NCI-H524 (cell line): Measurements from ENCODE around the gene BABAM2.
"Not testable (repeated sequence)": the region's sequence is repeated elsewhere in the genome, so short reads cannot be mapped to it uniquely, and the experiment has no call there.

ENCODE experiments used
- DNase-seq, 2 experiments: peaks; one replicate each; lab custom pipeline; 2025; lab: John Stamatoyannopoulos, UW

The BABAM2 gene

DNA sequence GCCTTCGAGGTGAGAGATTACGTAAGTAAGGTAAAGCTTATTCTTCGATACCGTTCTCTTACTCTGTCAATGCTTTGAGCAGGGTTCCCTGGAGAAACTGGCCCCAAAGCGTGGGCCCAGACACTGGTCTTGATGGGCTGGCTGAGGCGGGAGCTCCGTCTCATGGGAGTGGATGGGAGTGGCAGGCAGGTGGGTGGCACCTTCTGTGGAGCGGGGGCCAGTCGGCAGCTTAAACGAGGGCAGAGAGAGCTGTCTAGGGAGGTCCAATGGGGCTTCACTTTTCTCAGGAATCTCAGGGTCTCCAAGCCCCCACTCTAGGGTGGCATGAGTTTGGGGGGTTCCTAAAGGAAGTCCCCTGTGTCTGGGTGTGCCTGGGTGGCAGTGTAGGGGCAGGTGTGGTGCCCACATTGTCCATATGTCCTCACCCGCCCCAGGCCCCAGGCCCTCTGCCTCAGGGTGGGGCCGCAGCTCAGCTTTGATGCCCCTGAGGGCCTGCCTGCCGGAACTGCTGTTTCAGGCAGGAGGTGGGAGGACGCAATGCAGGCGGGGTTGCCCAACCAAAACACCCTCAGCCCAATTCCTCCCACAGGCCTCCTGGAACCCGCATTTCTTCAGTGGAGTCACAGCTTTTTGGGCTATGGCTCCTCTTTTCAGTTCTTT is 469.7 kb downstream of the BABAM2 start:
- DNase-seq = no peak

- no peak for DNase-seq
Observed at GRCh38 chr2:28360718-28361293, 470.3 kb downstream of the BABAM2 start.

DNA sequence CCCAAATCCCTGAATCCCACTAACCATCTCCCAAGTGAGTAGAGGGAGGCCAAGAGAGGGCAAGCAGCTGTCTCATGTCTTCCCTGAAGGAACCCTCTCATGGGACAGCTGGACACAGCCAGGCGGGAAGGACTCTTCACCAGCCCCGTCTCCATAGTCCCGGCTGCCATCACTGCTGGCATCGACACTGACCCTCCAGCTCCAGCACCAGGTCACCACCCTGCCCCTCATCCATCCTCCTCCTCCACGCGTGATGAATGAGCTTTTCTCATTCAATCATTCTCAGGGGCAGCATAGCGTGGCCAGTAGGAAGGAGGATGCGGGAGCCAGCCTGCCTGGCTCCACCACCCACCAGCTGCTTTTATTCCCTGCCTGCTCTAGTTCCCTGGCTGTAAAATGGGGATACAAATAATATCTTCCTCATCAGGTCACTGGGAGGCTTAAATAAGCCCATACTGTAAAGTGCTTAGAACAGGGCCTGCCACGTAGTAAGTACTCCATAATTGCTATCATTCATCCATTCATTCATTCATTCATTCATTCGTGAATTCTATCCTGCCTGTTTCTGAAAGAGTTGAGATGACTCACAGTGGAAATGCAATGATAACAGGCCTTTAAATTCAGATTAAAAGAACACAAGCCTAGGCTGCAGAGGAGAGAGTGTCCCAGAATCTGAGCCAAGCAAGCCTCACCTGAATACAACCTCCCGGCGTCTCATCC is 471.6 kb downstream of the BABAM2 start:
- DNase-seq = no peak

- no peak for DNase-seq
Observed at GRCh38 chr2:28362991-28363521, 472.5 kb downstream of the BABAM2 start.

DNA sequence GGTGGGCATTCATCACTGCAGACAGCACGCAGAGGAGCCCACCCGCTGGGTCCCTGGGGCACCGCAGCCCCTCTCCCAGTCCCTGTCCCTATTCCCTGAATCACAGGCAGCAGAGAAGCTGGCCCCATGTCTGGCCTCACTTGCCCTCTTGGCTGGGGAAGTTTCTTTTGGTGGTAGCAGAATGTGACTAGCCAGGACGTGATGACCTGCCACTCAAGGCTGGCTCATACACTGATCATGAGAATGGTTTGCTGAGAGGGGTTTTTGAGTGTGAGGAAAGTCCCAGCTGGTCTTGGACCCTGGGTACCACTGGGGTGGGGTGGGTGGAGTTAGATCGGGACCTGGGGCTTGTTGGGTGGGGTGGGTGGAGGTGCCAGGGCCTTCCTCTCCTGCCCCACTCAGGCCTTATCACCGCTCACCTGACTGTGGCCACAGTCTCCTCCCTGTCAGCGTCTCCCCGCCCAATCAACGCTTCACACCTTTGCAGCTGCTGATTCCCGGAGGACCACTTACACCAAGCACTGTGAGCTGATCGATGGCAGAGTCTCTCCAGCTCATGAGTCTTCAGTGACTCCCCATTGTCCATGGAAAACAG is 473.3 kb downstream of the BABAM2 start:
- no peak for DNase-seq

DNA sequence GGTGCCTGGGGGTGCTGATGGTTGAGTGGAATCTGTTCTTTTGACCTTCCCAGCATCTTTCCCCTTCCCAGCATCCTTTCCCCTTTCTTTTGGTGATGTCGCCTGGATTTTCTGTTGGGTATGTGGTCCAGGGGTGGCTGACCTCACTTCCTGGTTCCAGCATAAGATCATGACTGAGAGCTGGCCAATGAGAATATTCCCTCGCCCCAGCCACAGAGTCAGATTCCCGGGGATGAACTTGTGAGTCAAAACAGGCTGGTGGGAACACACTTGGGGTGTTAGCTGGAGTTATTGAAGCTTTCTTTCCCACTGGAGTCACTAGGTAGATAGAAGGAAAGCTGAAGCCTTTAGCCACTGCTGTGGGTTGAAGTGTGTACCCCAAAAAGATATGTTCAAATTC is 474.1 kb downstream of the BABAM2 start:
- no peak for DNase-seq

DNA sequence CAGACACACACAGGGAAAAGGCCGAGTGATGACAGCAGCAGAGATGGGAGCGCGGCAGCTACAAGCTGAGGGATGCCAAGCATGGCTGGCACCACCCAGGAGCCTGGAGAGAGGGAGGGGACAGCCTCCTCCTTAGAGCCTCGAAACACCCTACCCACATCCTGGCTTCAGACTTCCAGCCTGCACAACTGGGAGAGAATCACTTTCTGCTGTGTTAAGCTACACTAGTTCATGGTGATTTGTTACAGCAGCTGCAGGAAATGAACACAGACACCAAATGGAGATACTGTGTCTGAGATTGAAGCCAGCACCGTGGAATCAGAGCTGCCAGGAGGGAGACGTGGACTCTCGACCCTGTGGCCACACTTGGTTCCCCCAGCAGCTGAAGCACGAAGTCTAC is 474.6 kb downstream of the BABAM2 start:
- DNase-seq = no peak

- no peak for DNase-seq
Observed at GRCh38 chr2:28366149-28366495, 475.6 kb downstream of the BABAM2 start.

DNA sequence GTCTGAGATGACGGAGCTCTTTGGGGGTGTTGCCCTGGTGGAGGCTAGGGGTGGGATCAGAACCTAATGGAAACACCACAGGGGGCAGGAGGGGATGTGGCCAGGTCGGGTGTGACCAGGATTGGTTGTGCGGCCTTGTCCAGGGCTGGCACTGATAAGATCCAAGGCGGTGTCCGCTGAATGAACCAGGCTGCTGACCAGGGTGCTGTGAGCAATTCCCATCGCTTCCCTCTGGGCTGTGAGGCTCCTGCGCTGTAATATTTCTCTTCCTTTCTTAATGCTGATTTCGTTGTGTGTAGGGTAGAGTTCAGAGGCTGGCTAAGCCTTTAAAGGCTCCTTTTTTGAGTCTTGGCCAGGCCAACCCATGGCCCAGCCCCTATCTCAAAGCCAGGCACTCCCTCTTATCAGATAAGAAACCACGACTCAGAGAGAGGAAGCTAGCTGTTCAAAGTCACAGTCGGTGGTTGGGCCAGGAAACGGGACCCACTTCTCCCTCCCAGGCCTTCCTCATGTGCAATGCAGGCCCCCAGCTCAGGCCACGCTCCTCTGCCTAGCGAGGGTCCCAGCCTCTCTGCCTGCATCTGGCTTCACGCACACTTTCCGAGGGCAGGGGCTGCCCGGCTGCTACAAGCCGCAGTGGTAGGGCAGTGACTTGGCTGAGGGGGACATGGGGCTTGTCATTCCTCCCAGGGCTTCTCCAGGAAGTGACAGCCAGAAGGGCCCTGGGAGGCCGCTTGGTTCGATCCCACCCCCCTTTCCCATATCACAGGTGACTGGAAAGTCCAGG is 476.2 kb downstream of the BABAM2 start:
- no peak for DNase-seq

DNA sequence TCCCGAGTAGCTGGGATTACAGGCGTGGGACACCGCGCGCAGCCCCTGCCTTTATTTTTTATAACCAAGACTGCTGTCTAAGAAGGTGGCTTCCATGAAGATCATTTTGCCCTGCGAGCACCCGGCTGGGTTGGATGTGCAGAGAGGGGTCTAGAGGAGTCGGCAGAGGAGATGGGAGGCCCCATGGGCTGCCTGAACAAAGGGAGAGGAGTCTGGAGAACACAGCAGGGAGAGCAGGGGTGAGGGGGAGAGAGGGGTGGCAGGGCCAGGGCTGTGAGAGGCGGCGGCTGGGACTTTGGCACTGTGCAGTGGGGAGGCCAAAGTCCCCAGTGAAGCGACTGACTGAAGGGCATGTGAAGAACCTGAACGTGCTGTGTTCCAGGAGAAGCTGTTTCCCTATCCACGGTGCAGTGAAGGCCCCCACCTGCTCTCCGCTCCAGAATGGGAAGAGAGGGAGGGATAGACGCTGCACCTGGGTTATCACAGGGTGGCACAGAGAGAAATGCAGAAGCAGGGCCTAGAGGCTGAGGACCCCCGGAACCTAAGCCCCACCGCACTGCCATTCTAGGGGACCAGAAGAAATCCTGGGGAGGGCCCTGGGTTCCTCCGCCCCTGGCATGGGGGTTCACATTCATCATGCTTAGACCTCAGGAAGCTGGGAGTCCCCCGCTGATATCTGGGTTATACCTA is 477.3 kb downstream of the BABAM2 start:
- DNase-seq = no peak

DNA sequence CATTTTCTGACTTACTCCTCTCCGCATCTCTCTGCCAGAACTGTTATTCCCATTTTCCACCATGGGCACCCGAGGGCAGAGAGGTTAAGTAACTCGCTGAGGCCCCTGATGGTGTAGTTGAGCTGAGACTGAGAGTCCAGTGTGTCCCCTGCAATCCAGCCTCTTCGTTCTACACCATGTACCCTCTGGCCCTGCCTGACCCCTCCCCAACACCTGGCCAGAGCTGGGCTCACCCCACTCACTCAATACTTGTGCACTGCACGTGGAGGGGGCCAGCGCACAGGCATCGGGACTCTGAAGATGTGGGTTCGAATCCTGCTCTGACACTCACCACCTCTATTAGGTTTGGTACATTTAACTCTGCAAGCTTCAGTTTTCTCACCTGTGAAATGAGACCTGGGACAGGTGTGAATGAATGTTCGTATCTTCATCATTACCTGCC is 477.8 kb downstream of the BABAM2 start:
- no peak for DNase-seq

- no peak for DNase-seq
Observed at GRCh38 chr2:28369358-28369757, 478.8 kb downstream of the BABAM2 start.

DNA sequence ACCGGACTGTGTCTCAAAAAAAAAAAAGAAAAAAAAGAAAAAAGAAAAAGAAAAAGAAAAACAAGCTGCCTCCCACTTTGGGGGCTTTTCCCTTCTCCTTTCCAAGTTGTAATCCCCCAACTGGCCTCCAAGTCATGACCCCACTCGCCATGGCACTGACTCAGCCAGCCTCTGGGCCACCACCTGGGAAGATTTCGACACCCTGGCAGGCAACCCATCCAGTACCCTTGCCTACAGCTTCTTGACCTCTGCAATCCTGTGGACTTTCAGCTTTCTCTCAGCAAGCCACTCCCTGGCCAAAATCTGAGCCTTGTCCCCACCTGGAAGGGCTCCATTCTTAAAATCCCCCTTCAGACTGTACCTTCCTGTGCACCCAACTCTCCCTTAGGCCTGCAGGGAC is 479.8 kb downstream of the BABAM2 start:
- DNase-seq = no peak

DNA sequence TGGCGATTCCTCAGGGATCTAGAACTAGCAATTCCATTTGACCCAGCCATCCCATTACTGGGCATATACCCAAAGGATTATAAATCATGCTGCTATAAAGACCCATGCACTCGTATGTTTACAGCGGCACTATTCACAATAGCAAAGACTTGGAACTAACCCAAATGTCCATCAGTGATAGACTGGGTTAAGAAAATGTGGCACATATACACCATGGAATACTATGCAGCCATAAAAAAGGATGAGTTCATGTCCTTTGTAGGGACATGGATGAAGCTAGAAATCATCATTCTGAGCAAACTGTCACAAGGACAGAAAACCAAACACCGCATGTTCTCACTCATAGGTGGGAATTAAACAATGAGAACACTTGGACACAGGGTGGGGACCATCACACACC is 481.2 kb downstream of the BABAM2 start:
- not testable (repeated sequence) for DNase-seq

- DNase-seq = no peak
Observed at GRCh38 chr2:28373854-28374253, 483.3 kb downstream of the BABAM2 start.

- no peak for DNase-seq
Observed at GRCh38 chr2:28374331-28374730, 483.8 kb downstream of the BABAM2 start.

- no peak for DNase-seq
Observed at GRCh38 chr2:28375236-28375635, 484.7 kb downstream of the BABAM2 start.

DNA sequence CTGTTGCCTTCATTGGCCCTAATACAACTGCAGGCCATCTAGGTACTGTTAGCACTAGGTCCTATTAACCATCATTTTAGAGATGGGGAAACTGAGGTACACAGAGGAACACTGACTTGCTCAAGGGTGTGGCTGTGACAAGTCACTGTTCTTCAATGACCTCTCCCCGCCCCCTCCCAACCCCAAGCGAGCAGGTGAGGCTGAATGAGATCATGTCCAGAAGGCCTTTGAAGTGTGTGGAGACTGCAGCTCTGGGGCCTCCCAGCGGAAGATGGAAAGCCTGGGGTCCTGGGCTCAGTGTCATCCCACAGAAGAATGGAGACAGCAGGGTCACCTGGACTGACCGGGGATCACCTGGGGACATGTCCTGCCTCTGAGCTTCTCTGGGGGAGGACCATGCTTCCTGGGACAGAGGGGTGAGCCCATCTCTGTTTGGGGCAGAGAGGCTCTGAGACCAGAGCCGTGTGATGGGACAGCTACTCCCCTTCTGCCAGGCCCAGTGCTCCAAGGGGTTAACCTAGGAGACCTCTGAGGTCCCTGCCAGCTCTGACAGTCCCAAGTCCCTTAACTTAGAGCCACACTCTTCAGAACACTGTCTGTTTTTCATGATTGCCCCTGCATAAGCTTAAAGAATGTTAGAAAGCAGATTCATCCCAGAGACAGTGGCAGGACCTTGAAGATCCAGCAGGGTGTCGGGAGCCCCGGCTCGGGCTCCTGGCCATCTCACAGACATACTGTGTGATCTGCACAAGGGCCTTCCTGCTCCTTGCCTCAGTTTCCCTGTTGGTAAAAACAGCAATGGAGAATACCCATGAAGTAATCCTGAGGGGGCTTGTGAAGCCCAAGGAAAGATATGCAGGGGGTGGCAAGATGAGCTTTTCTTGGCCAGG is 485.5 kb downstream of the BABAM2 start:
- DNase-seq = no peak

DNA sequence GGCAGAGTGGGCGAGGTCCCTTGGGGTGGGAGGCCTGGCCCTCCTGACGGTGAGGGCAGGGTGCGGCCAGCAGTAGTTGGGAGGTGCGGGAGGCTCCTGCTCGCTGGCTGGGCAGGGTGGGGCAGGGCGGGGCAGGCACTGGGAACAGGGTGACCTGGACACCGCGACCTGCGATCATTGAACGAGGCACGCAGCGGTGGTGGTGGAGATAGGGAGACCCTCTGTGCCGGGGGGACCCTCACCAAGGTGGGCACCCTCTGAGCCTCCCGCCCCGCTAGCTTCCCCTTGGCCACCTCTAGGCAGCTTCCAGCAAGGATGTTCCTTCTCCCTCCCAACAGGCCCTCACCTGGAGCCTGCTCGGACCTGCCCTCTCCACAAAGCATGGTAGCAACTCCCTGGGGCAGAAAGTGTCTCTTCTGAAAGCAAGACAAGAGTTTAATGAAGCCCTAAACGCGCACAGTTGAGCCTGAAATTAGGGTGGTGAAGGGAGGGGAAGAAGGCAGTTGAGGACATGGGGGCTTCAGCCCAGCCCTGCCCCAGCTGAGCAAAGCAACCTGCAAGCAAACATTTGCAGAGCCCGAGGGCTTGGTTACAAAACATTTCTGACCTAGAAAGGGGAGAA is 486.8 kb downstream of the BABAM2 start:
- DNase-seq = no peak
